Iris pigment epithelial cell (primary cell): ENCODE results near the gene SPI1.

Experiments used
- DNase-seq: peaks from one replicate; pipeline ENCODE4 v3.0.0-alpha.2; 2011; ENCODE audit warnings: low read depth

The SPI1 gene

GRCh38 chr11:47357985-47358730, 20.2 kb downstream of the SPI1 start:
- DNase-seq, result no peak

GRCh38 chr11:47356998-47357329, 21.4 kb downstream of the SPI1 start:
- no peak for DNase-seq

- DNase-seq, result no peak
These were observed 22.0 kb downstream of the SPI1 start for GRCh38 chr11:47356129-47356997.

GRCh38 chr11:47355283-47356128, 22.8 kb downstream of the SPI1 start:
- DNase-seq, result peak; percentile 91

- DNase-seq, result no peak
These were observed 23.4 kb downstream of the SPI1 start for GRCh38 chr11:47354913-47355282.

- DNase-seq, result no peak
These were observed 24.2 kb downstream of the SPI1 start for GRCh38 chr11:47353978-47354774.

GRCh38 chr11:47352556-47352955, 25.8 kb downstream of the SPI1 start, which contains the start of gene MYBPC3:
TSS of gene MYBPC3 (minus strand) at chr11:47352702. CDS start at chr11:47352647, 55 bp downstream.
- DNase-seq, result no peak

GRCh38 chr11:47351156-47352126, 26.9 kb downstream of the SPI1 start:
- DNase-seq, result no peak

- DNase-seq, result no peak
These were observed 28.0 kb downstream of the SPI1 start for GRCh38 chr11:47350315-47350714.

- no peak for DNase-seq
These were observed 28.7 kb downstream of the SPI1 start for GRCh38 chr11:47349521-47350095.

GRCh38 chr11:47348859-47349258, 29.5 kb downstream of the SPI1 start:
- peak; percentile 35 for DNase-seq

GRCh38 chr11:47348131-47348802, 30.1 kb downstream of the SPI1 start:
- DNase-seq, result no peak

- no peak for DNase-seq
These were observed 31.2 kb downstream of the SPI1 start for GRCh38 chr11:47347137-47347536.

- DNase-seq, result no peak
These were observed 32.3 kb downstream of the SPI1 start for GRCh38 chr11:47345890-47346563.

GRCh38 chr11:47342854-47343253, 35.5 kb downstream of the SPI1 start:
- DNase-seq, result no peak

GRCh38 chr11:47342036-47342803, 36.1 kb downstream of the SPI1 start:
- DNase-seq, result no peak

- no peak for DNase-seq
These were observed 37.2 kb downstream of the SPI1 start for GRCh38 chr11:47340980-47341775.
